NB4 (cell line): ENCODE results near the gene SV2B.

Experiments
- DNase-seq: peaks from one replicate; pipeline ENCODE4 v3.0.0; 2010; ENCODE audit warnings: low read depth
- H3K4me3 ChIP-seq: one replicate; pipeline ENCODE4 v1.5.1; 2011; ENCODE audit warnings: mild to moderate bottlenecking, low read depth, low read length, moderate library complexity
- MYC ChIP-seq: IDR thresholded peaks from 2 replicates; pipeline ENCODE4 v1.6.1; 2011; ENCODE audit warnings: low read depth, low read length
- POLR2A ChIP-seq: IDR thresholded peaks from 2 replicates; pipeline ENCODE4 v1.6.1; 2011; ENCODE audit warnings: mild to moderate bottlenecking; ENCODE audit not compliant: insufficient read length; ENCODE audit errors: extremely low read depth
- TF ChIP-seq, protein P1 (sequence below): IDR thresholded peaks from one replicate; pipeline ENCODE4 v1.5.1; 2012; ENCODE audit warnings: low read depth, low read length
- TF ChIP-seq, protein P2 (sequence below): IDR thresholded peaks from 2 replicates; pipeline ENCODE4 v1.6.1; 2011; ENCODE audit warnings: low read depth, low read length

SV2B gene

DNA sequence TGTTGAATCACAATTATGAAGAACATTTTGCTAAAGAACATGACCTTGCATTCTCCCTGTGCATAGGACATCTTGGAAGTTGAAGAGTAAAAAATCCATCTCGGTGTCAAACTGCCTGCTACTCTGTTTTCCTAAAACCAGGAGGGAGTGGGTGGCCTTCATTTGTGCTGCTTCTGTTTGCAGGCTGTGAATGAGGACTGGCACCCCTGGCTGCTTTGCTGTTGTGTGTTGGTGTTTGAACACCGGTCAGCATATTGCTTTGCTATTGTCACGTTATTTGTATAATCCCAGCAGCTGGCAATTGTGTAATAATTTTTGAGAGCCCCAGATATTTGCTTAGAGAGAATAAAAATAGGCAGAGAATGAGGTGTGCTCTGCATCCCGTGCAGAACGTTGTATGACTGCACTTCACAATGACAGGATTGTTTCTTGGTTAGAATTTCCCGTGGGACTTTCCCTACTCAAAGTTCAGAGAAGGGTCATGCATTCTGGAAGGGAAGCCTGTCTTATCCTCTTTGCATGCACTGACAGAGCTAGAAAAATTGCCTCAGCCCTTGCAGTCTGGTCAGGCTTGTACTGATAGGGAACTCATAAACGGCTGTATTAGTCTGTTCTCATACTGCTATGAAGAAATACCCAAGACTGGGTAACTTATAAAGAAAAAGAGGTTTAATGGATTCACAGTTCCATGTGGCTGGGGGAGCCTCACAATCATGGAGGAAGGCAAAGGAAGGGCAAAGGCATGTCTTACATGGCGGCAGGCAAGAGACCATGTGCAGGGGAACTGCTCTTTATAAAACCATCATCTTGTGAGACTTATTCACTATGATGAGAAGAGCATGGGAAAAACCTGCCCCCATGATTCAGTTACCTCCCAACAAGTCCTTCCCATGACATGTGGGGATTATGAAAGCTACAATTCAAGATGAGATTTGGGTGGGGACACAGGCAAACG is 16.3 kb downstream of the SV2B start:
- TF ChIP-seq, protein P1, sequence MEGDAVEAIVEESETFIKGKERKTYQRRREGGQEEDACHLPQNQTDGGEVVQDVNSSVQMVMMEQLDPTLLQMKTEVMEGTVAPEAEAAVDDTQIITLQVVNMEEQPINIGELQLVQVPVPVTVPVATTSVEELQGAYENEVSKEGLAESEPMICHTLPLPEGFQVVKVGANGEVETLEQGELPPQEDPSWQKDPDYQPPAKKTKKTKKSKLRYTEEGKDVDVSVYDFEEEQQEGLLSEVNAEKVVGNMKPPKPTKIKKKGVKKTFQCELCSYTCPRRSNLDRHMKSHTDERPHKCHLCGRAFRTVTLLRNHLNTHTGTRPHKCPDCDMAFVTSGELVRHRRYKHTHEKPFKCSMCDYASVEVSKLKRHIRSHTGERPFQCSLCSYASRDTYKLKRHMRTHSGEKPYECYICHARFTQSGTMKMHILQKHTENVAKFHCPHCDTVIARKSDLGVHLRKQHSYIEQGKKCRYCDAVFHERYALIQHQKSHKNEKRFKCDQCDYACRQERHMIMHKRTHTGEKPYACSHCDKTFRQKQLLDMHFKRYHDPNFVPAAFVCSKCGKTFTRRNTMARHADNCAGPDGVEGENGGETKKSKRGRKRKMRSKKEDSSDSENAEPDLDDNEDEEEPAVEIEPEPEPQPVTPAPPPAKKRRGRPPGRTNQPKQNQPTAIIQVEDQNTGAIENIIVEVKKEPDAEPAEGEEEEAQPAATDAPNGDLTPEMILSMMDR: no peak
- TF ChIP-seq, protein P2, sequence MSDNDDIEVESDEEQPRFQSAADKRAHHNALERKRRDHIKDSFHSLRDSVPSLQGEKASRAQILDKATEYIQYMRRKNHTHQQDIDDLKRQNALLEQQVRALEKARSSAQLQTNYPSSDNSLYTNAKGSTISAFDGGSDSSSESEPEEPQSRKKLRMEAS: no peak
- no peak for TF ChIP-seq MYC
- TF ChIP-seq POLR2A: no peak
- no peak for DNase-seq
- no peak overlapping the region for H3K4me3 ChIP-seq

DNA sequence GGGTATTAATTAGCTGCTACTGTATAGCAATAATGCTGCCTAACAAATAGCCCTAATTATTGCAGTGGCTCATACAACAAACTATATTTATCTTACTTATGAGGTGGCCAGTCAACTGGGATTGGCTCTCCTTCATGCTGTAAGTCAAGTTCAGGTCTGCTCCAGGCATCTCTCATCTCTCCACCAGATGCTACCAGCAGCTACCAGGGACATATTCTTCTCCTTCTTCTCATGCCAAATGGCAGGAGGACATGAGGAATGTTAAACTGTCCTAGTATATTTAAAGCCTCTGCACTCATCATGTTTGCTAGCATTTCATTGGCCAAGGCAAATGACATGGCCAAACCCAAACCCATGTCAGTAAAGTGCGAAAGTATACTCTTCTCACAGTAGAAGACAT is 17.3 kb downstream of the SV2B start:
- no peak overlapping the region for H3K4me3 ChIP-seq
- no peak for TF ChIP-seq MYC
- TF ChIP-seq POLR2A: no peak
- TF ChIP-seq, protein P1: no peak
- TF ChIP-seq, protein P2: no peak

DNA sequence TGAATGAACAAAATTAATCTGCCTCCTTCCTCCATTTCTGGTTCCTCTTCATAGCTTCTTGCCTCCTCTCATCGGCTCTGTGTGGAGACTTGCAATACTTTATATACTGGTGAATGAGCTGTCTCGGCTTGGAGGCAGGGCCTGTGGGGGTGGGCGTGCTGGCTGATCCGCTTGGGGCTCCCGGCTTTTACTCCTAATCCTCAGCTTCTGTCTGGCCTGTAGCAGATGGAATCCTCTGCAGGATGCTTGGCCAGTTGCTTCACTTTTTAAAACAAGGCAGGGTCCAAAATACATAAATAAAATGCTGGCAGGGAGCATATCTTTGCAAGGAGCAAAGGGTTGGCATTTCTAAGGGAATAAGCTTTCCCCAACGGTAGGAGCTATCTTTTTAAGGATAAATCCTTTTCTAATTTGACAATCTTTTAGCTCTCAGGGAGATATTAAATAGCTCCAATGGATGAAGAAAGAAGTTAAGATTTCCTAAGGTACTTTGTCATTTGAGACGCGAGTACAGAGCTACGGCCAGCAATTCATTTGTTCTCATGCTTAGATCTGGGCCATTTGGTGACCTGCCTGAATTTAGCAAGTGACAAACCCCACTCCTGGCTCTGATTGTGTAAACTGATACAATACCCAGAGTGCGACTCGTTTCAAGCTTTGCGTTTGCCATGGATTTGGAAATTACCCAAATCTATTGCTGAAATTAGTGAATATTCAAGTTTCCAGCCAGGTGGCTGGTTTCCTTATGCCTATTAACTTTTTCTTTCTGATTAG is 18.9 kb downstream of the SV2B start:
- H3K4me3 ChIP-seq: no peak overlapping the region
- TF ChIP-seq, protein P2: no peak
- TF ChIP-seq MYC (no peak), POLR2A (no peak)
- TF ChIP-seq, protein P1: no peak

More for the DNA sequence above, 17.3 kb downstream of the SV2B start:
- no peak for DNase-seq

DNA sequence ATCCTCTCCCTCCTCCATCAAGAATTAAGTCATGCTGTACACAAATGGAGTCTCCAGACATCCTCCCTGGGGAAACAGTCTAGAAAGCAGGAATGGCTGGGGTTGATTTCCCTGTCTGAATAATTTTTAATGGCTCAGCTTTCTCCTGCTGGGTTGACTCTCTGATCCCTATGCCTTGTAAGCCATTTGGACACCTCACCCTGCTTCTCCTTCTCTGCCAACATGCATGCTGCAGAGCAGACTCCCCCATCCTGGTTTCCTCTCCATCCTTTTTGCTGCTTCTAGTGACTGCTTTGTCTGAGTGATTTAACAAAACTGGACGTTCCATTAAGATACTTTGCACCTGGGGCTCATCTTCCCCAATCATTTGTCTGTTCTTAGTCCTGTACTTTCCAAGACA is 22.2 kb downstream of the SV2B start:
- DNase-seq: no peak
- TF ChIP-seq, protein P2: no peak
- TF ChIP-seq POLR2A: no peak
- TF ChIP-seq, protein P1: no peak
- no peak overlapping the region for H3K4me3 ChIP-seq

More for the DNA sequence above, 18.9 kb downstream of the SV2B start:
- DNase-seq: no peak

DNA sequence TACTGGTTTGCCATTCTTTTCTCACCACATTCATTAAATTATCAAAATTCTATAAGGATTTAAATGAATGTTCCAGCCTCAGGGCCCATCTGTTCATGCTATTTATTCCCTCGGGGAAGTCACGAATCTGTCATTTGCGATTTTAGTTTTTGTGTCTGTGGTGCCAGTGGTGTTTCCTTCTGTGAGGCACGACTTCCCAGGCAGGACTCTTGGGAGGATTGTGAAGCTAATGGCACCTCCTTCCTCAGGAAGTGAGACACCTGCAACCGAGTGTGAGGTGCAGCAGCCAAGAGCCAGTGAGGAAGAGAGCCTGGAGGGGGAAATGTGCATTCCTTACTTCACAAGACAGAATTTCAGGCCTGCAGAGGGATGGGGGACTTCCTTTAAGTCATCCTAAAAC is 24.1 kb downstream of the SV2B start:
- TF ChIP-seq, protein P1: no peak
- TF ChIP-seq MYC (no peak), POLR2A (no peak)
- TF ChIP-seq, protein P2: no peak
- DNase-seq: no peak
- H3K4me3 ChIP-seq: no peak overlapping the region
